Esophagus squamous epithelium (tissue), 4 donors: ENCODE data around the gene CD248.

ENCODE experiments used
- CTCF ChIP-seq, 6 experiments: fragments of 450-650 bp in 4 of 6; fragments of 200-600 bp in 2 of 6; sonication (generic) in 2 of 6; IDR thresholded peaks; one replicate each; pipeline ENCODE4 v1.5.1; 2016 to 2019; ENCODE audit warnings: antibody characterized with exemption in 6 of 6, mild to moderate bottlenecking in 4 of 6, moderate library complexity in 4 of 6
- POLR2A ChIP-seq, 4 donors: fragments of 450-650 bp; IDR thresholded peaks; one replicate each; pipeline ENCODE4 v1.6.1; 2017; ENCODE audit warnings: antibody characterized with exemption in 4 of 4, mild to moderate bottlenecking in 4 of 4, moderate library complexity in 3 of 4

GRCh38 chr11:66280428-66280827, 36.4 kb downstream of the CD248 start:
- no peak for TF ChIP-seq CTCF (IDR thresholded peaks at IDR 0.05)
- TF ChIP-seq POLR2A (IDR thresholded peaks at IDR 0.05) = no peak
